ES-I3 (cell line): ENCODE measurements around the gene LKAAEAR1.
A peak's percentile ranks its signal among the peaks of the same experiment; 100 is the strongest.
"Not testable (repeated sequence)": the region's sequence is repeated elsewhere in the genome, so short reads cannot be mapped to it uniquely, and the experiment has no call there.

ENCODE experiments used
- H3K36me3 ChIP-seq: 2 replicates; pipeline ENCODE4 v1.6.1; 2013; ENCODE audit warnings: mild to moderate bottlenecking, low read length, control low read depth, moderate library complexity; ENCODE audit not compliant: insufficient read depth
- H3K4me1 ChIP-seq: 2 replicates; pipeline ENCODE4 v1.6.1; 2013; ENCODE audit warnings: mild to moderate bottlenecking, control low read depth, low read length; ENCODE audit not compliant: insufficient read depth
- H3K9ac ChIP-seq: 2 replicates; pipeline ENCODE4 v1.6.1; 2013; ENCODE audit warnings: low read depth, mild to moderate bottlenecking, low read length, moderate library complexity
- H3K9me3 ChIP-seq: 2 replicates; pipeline ENCODE4 v1.6.1; 2013; ENCODE audit warnings: mild to moderate bottlenecking, low read length, moderate library complexity; ENCODE audit not compliant: control insufficient read depth, insufficient read depth

Gene LKAAEAR1

DNA sequence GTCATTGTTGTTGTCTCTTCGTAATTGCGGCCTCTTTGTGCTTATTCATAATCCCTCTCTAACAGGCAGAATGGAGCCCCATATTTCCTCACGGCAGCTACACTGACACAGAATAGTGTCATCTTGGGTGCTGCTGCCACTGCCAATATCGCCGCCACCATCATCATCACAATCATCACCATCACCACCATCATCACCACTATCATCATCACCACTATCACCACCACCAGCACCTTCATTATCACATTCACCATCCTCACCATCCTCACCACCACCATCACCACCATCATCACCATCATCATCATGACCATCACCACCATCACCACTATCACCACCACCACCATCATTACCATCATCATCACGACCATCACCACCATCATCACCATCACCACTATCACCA, 12.3 kb upstream of the LKAAEAR1 start:
- Histone ChIP-seq H3K9me3 (no peaks in the 10 kb centered on the region), H3K36me3 (no peaks in the 10 kb centered on the region), H3K9ac (no peak overlapping the region), H3K4me1 (peaks cover 6% of the 10 kb centered on the region)

DNA sequence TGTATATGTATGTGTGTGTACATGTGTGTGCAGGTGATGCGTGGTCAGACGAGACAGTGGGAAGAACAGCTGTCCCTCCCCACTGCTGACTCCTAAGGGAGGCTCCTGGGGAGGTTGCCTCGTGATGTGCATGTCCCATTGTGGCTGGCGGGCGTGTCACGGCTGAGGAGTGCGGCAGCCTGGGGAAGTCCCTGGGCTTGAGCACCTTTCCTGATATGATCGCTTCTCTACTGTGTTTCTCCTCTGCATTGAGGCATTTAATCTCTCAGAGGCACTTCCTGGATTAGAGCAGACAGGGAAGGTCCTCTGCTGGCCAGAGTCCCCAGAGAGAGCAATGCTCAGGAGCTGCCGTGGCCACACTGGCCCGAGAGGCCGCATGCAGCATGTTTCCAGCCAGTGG, 11.7 kb upstream of the LKAAEAR1 start:
- Histone ChIP-seq H3K4me1 (peaks cover 6% of the 10 kb centered on the region), H3K9ac (no peak overlapping the region), H3K9me3 (no peaks in the 10 kb centered on the region), H3K36me3 (no peaks in the 10 kb centered on the region)

- no peaks in the 10 kb centered on the region for H3K36me3 ChIP-seq
- no peaks in the 10 kb centered on the region for H3K9me3 ChIP-seq
- H3K4me1 ChIP-seq = peaks cover 6% of the 10 kb centered on the region
- no peak overlapping the region for H3K9ac ChIP-seq
These were observed 11.3 kb upstream of the LKAAEAR1 start for GRCh38 chr20:64095455-64095854.

- H3K4me1 ChIP-seq = peaks cover 6% of the 10 kb centered on the region
- H3K9me3 ChIP-seq = no peaks in the 10 kb centered on the region
- no peaks in the 10 kb centered on the region for H3K36me3 ChIP-seq
- H3K9ac ChIP-seq = no peak overlapping the region
These were observed 8.9 kb upstream of the LKAAEAR1 start for GRCh38 chr20:64093013-64093503.

GRCh38 chr20:64092258-64093012, 8.2 kb upstream of the LKAAEAR1 start:
- no peaks in the 10 kb centered on the region for H3K36me3 ChIP-seq
- H3K9me3 ChIP-seq = no peaks in the 10 kb centered on the region
- peaks cover 6% of the 10 kb centered on the region for H3K4me1 ChIP-seq
- no peak overlapping the region for H3K9ac ChIP-seq

- no peak overlapping the region for H3K9ac ChIP-seq
- H3K4me1 ChIP-seq = peaks cover 6% of the 10 kb centered on the region
These were observed 7.6 kb upstream of the LKAAEAR1 start for GRCh38 chr20:64091770-64092169.

GRCh38 chr20:64091340-64091739, 7.1 kb upstream of the LKAAEAR1 start:
- no peaks in the 10 kb centered on the region for H3K9me3 ChIP-seq
- H3K36me3 ChIP-seq = no peaks in the 10 kb centered on the region
- H3K9ac ChIP-seq = no peak overlapping the region
- H3K4me1 ChIP-seq = peaks cover 6% of the 10 kb centered on the region

More at GRCh38 chr20:64091770-64092169, 7.6 kb upstream of the LKAAEAR1 start:
- H3K36me3 ChIP-seq = no peaks in the 10 kb centered on the region
- no peaks in the 10 kb centered on the region for H3K9me3 ChIP-seq

- Histone ChIP-seq H3K9me3 (no peaks in the 10 kb centered on the region), H3K4me1 (peaks cover 6% of the 10 kb centered on the region), H3K9ac (no peak overlapping the region), H3K36me3 (no peaks in the 10 kb centered on the region)
These were observed 6.0 kb upstream of the LKAAEAR1 start for GRCh38 chr20:64090165-64090564.

GRCh38 chr20:64088586-64088985, 4.4 kb upstream of the LKAAEAR1 start:
- not testable (repeated sequence) for H3K4me1 ChIP-seq, H3K9me3 ChIP-seq, H3K36me3 ChIP-seq, H3K9ac ChIP-seq

DNA sequence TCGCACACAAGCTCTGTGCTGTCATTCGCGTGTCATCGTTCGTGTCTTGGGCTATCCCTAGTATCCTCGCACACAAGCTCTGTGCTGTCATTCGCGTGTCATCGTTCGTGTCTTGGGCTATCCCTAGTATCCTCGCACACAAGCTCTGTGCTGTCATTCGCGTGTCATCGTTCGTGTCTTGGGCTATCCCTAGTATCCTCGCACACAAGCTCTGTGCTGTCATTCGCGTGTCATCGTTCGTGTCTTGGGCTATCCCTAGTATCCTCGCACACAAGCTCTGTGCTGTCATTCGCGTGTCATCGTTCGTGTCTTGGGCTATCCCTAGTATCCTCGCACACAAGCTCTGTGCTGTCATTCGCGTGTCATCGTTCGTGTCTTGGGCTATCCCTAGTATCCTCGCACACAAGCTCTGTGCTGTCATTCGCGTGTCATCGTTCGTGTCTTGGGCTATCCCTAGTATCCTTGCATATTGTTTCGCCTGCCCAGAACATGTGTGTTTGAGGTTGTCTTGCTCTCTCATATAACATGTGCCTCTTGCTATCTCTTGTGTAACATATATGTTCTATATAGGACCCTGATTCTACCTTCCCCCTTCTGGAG, 3.1 kb upstream of the LKAAEAR1 start:
- not testable (repeated sequence) for H3K4me1 ChIP-seq, H3K9ac ChIP-seq, H3K9me3 ChIP-seq, H3K36me3 ChIP-seq

DNA sequence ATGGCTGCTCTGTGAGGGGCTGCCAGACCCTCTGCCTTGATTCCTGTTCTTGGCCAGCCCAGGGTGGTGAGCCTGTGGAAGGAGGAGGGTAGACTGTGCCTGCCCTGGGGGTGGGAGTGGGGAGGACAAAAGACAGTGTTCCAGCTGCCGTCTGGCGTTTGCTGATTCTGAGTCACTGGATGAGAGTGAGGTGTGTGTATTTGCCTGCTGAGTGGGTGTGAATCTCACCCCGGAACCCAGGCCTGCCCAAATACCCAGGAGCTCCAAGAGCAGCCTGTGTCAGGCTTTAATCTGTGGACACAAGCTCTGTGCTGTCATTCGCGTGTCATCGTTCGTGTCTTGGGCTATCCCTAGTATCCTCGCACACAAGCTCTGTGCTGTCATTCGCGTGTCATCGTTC, 2.6 kb upstream of the LKAAEAR1 start:
- H3K36me3 ChIP-seq = no peaks in the 10 kb centered on the region
- H3K4me1 ChIP-seq = peaks cover 9% of the 10 kb centered on the region; the same call in 1 of the 2 replicates
- no peak overlapping the region for H3K9ac ChIP-seq
- H3K9me3 ChIP-seq = no peaks in the 10 kb centered on the region

DNA sequence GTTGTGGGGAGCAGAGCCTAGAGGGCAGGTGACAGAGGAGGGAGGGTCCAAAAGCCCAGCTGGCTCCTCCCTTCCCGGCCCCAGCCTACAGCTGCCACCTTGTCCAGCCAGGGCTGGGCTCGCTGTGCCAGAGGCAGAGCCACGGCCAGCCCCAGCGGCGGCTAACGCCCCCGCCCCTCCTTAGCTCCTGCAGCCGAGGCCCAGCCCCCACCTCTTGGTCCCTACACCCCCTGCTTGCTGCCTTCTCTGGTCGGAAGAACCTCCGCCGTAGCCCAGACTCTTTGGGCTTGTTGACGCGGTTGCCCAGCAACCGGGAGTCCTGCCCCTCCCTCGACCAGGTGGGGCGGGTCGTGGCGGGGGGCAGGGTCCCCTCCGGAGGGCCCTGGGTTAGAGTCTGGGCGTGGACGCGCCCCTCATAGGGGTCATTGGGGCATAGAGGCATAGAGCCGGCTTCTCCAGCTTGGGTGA, 521 bp upstream of the LKAAEAR1 start:
- Histone ChIP-seq H3K9me3 (no peaks in the 10 kb centered on the region), H3K9ac (peak overlapping the region; percentile 61), H3K36me3 (no peaks in the 10 kb centered on the region), H3K4me1 (peaks cover 9% of the 10 kb centered on the region; the same call in 1 of the 2 replicates)

- no peaks in the 10 kb centered on the region for H3K36me3 ChIP-seq
- H3K9me3 ChIP-seq = no peaks in the 10 kb centered on the region
- peaks cover 9% of the 10 kb centered on the region; the same call in 1 of the 2 replicates for H3K4me1 ChIP-seq
- peak overlapping the region; percentile 61 for H3K9ac ChIP-seq
These were observed 807 bp downstream of the LKAAEAR1 start for GRCh38 chr20:64083378-64083803.

GRCh38 chr20:64082820-64083377, 1.3 kb downstream of the LKAAEAR1 start:
- no peaks in the 10 kb centered on the region for H3K9me3 ChIP-seq
- peak overlapping the region; percentile 50; the same call in 1 of the 2 replicates for H3K9ac ChIP-seq
- H3K36me3 ChIP-seq = no peaks in the 10 kb centered on the region
- H3K4me1 ChIP-seq = peaks cover 9% of the 10 kb centered on the region; the same call in 1 of the 2 replicates
